Measurements from ENCODE around the gene HLA-DQB2. TPM values are rescaled to one million over a fixed set of nuclear protein-coding genes. Genes with fewer than 3 reads are reported as not detected.

The HLA-DQB2 gene
- total RNA-seq, 2 experiments from 2014 or later: 5.1 TPM; not detected in 1

GRCh38 chr6:32792901-32793435 lies 29.6 kb upstream of the HLA-DQB2 start:
- ChIA-PET CTCF (ENCODE audit: unreplicated experiment) (interaction anchor here (0.8 to 1.0 kb wide), 2 partner anchors 22 to 91 kb away, joined by 4 to 5 read pairs; no protein-coding TSS in a partner anchor), POLR2A (interaction anchor here (0.6 to 1.1 kb wide), 3 partner anchors 12 to 168 kb away, joined by 3 read pairs; no protein-coding TSS in a partner anchor)
- DNase-seq (ENCODE audit: low spot score): no peak
- Histone ChIP-seq H3K4me2 (ENCODE audit: low read length) (no peak overlapping the region), H3K9me3 (ENCODE audit: low read length) (peaks cover 2% of the 10 kb centered on the region; the same call in 1 of the 2 replicates), H3K36me3 (ENCODE audit: insufficient read depth, low read length) (peaks cover under 1% of the 10 kb centered on the region; the same call in 1 of the 2 replicates), H3K79me2 (ENCODE audit: insufficient read depth, low read depth, low read length) (no peaks in the 10 kb centered on the region), H3K9me2 (ENCODE audit: insufficient read depth, low read length) (no peaks in the 10 kb centered on the region), H4K20me1 (ENCODE audit: insufficient read depth, low read length) (no peaks in the 10 kb centered on the region), H3K4me1 (ENCODE audit: insufficient read depth, low read length, poor library complexity, severe bottlenecking) (peaks cover 26% of the 10 kb centered on the region), H3K4me3 (ENCODE audit: low read depth, low read length, poor library complexity, severe bottlenecking) (no peak overlapping the region), H2AFZ (ENCODE audit: low read length) (no peak overlapping the region), H3K27ac (ENCODE audit: low read depth, low read length, poor library complexity, severe bottlenecking) (no peak overlapping the region)
- TF ChIP-seq EZH2phosphoT487 (IDR thresholded peaks at IDR 0.05; ENCODE audit: borderline replicate concordance, low read depth, low read length) (no peak), CTCF (conservative IDR thresholded peaks at IDR 0.05; ENCODE audit: low read length) (no peak)
- intact Hi-C loops (cut with micrococcal nuclease; ENCODE audit: unreplicated experiment): no loop called here
- no TSS peak for BruUV-seq (replicated peaks)

- H3K4me3 ChIP-seq (ENCODE audit: low read depth, low read length, poor library complexity, severe bottlenecking): no peak overlapping the region
- no peaks in the 10 kb centered on the region for H3K9me3 ChIP-seq (ENCODE audit: low read length)
- DNase-seq (ENCODE audit: low spot score): no peak
- no peak overlapping the region for H3K27ac ChIP-seq (ENCODE audit: low read depth, low read length, poor library complexity, severe bottlenecking)
- H3K36me3 ChIP-seq (ENCODE audit: insufficient read depth, low read length): no peaks in the 10 kb centered on the region
- H4K20me1 ChIP-seq (ENCODE audit: insufficient read depth, low read length): no peaks in the 10 kb centered on the region
- TF ChIP-seq CTCF (conservative IDR thresholded peaks at IDR 0.05; ENCODE audit: low read length) (no peak), EZH2phosphoT487 (IDR thresholded peaks at IDR 0.05; ENCODE audit: borderline replicate concordance, low read depth, low read length) (no peak)
- H3K4me2 ChIP-seq (ENCODE audit: low read length): no peak overlapping the region
- H3K79me2 ChIP-seq (ENCODE audit: insufficient read depth, low read depth, low read length): no peaks in the 10 kb centered on the region
- no TSS peak for BruUV-seq (replicated peaks)
- no peaks in the 10 kb centered on the region for H3K9me2 ChIP-seq (ENCODE audit: insufficient read depth, low read length)
- H3K4me1 ChIP-seq (ENCODE audit: insufficient read depth, low read length, poor library complexity, severe bottlenecking): peaks cover 10% of the 10 kb centered on the region
- intact Hi-C loops (cut with micrococcal nuclease; ENCODE audit: unreplicated experiment): no loop called here
- POLR2A ChIA-PET: no interaction called here
- H2AFZ ChIP-seq (ENCODE audit: low read length): no peak overlapping the region
- CTCF ChIA-PET (ENCODE audit: unreplicated experiment): no interaction called here
Measured at GRCh38 chr6:32790306-32790705, 27.0 kb upstream of the HLA-DQB2 start.
